Urinary bladder (tissue), 4 donors: ENCODE data around the gene TC2N. TPM values are rescaled to one million over a fixed set of nuclear protein-coding genes. Genes with fewer than 3 reads are reported as not detected.
"Not testable (repeated sequence)": the region's sequence is repeated elsewhere in the genome, so short reads cannot be mapped to it uniquely, and the experiment has no call there.

Experiments used
- DNase-seq: peaks from one replicate; pipeline ENCODE4 v3.0.0-alpha.2; 2015; ENCODE audit errors: extremely low spot score
- H3K27ac ChIP-seq: one replicate; pipeline ENCODE4 v1.5.1; 2013; ENCODE audit warnings: low read depth, mild to moderate bottlenecking, moderate library complexity
- H3K36me3 ChIP-seq: one replicate; pipeline ENCODE4 v1.6.1; 2013; ENCODE audit warnings: mild to moderate bottlenecking, moderate library complexity; ENCODE audit not compliant: insufficient read depth
- H3K4me1 ChIP-seq: one replicate; pipeline ENCODE4 v1.6.1; 2013; ENCODE audit warnings: mild to moderate bottlenecking, moderate library complexity; ENCODE audit not compliant: insufficient read depth
- H3K4me3 ChIP-seq: one replicate; pipeline ENCODE4 v1.5.1; 2013; ENCODE audit warnings: low read depth, low read length
- WGBS: extraction: QIAGEN DNeasy Blood & Tissue Kit; methylation state at CpG from one replicate; pipeline ENCODE4 v1.1.7; 2013; 5-methylcytosine and 5-hydroxymethylcytosine counted together
- polyA plus RNA-seq: library from polyadenylated mRNA; stranded (reverse); fragments of 200-250 nt; gene quantifications from one replicate; pipeline ENCODE4 v1.2.3, GENCODE V29; 2013
- total RNA-seq: library from RNA; depleted of rRNA; stranded (reverse); fragments of >200 nt; gene quantifications from one replicate; pipeline ENCODE4 v1.2.3, GENCODE V29; 2014
- donor health status: healthy with polysubstance abuse.
- donor health status: healthy.

TC2N gene
- total and polyA plus RNA-seq, 2 donors = 9.8 to 46.8 TPM

DNA sequence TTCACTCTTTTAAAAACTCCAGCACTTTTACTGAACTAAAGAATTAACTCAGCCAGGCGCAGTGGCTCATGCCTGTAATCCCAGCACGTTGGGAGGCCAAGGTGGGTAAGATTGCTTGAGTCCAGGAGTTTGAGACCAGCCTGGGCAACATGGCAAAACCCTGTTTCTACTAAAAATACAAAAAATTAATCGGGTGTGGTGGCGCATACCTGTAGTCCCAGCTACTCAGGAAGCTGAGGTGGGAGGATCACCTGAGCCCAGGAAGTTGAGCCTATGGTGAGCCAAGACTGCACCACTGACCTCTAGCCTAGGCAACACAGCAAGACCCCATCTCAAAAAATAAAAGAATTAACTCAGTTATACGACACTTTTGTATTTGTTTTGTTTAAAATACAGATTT lies 30.4 kb upstream of the TC2N start:
- not testable (repeated sequence) for DNase-seq, H3K4me3 ChIP-seq, H3K4me1 ChIP-seq, H3K27ac ChIP-seq, H3K36me3 ChIP-seq
- WGBS = 90% methylated on average over 5 of the region's 5 CpGs

DNA sequence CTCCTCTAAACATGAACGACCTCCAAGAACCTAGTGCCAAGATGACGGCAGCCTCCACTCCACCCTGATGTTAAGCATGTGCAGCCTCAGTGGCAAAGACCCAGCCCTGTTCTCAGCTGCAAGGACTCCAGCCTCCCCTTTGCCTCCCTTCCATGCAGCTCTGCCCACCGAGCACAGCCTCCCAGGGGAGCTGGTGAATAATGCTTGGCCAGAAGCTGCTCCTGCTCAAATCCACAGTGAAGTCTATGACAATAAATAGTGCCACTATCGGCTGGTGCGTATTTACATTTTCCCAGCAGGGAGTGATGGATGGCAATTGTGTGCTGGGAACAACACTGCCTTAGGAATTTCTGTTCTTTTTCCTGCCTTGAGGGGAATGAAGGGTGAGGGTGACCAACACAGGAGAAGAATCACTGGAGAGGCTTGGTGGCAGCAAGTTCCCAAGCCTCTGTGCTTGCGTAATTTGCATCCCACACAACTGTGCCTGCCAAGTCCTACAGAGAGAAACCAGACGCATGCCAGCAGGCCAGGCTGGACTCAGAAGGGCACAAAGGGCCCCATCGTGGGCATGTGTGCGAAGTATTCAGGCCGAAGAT lies 29.9 kb upstream of the TC2N start:
- H3K27ac ChIP-seq = no peak overlapping the region
- H3K4me3 ChIP-seq = no peak overlapping the region
- WGBS = 48% methylated on average over 10 of the region's 10 CpGs
- DNase-seq = no peak
- H3K36me3 ChIP-seq = no peaks in the 10 kb centered on the region
- H3K4me1 ChIP-seq = no peaks in the 10 kb centered on the region

- H3K4me1 ChIP-seq = no peaks in the 10 kb centered on the region
- no peak for DNase-seq
- 95% methylated on average over 4 of the region's 4 CpGs for WGBS
- H3K27ac ChIP-seq = no peak overlapping the region
- no peak overlapping the region for H3K4me3 ChIP-seq
- no peaks in the 10 kb centered on the region for H3K36me3 ChIP-seq
Observed at GRCh38 chr14:91896419-91896818, 29.1 kb upstream of the TC2N start.

GRCh38 chr14:91893669-91894068 lies 26.3 kb upstream of the TC2N start:
- 89% methylated on average over 4 of the region's 4 CpGs for WGBS
- no peak overlapping the region for H3K27ac ChIP-seq
- H3K36me3 ChIP-seq = no peaks in the 10 kb centered on the region
- no peak overlapping the region for H3K4me3 ChIP-seq
- no peak for DNase-seq
- no peaks in the 10 kb centered on the region for H3K4me1 ChIP-seq

DNA sequence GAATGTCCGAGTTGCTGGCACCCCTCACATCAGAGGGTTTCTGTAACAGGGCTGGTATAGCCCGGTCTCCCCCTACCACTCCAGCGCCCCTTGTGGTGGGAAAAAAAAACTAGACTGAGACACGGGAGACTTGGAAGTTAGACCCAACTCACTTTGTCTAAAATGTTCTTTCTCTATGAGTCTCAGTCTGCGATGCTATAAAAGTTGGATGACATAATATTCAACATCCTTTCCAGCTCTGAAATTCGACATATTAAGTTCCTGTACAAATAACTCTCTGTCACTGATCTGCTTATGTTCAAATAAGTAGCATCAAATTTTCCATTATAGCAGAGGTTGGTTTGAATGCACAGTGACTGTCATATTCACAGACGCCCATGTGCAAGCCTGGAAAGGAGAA lies 25.7 kb upstream of the TC2N start:
- no peak overlapping the region for H3K4me3 ChIP-seq
- 49% methylated on average over 7 of the region's 7 CpGs for WGBS
- no peak for DNase-seq
- H3K27ac ChIP-seq = no peak overlapping the region
- no peaks in the 10 kb centered on the region for H3K36me3 ChIP-seq
- H3K4me1 ChIP-seq = no peaks in the 10 kb centered on the region

DNA sequence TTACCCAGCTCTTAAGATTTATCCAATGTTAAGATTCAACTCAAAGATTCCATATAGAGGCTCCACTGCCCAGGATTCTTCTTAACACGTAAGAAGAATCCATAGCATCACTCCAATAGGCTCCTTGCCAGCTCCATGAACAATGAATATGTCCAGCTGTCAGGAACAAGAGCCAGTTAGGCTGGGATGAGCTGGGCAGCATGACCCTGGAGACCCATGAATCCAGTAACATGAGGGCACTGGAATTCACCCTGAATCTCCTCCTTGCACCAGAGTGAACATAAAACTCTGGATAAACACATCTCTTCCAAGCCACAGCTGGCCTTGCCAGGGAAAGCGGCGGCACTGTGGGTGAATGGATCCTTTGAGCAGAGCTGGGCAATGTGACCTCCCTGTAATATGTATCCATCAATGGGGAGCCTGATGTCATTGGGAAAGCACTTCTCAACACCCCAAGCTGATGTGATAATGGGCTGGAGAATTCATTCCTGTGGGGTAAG lies 24.4 kb upstream of the TC2N start:
- Histone ChIP-seq H3K4me1 (no peaks in the 10 kb centered on the region), H3K4me3 (no peak overlapping the region), H3K36me3 (no peaks in the 10 kb centered on the region), H3K27ac (no peak overlapping the region)
- WGBS = 75% methylated on average over 3 of the region's 3 CpGs
- no peak for DNase-seq

- no peak overlapping the region for H3K27ac ChIP-seq
- 95% methylated on average over 5 of the region's 5 CpGs for WGBS
- H3K4me3 ChIP-seq = no peak overlapping the region
- no peak for DNase-seq
- no peaks in the 10 kb centered on the region for H3K4me1 ChIP-seq
- no peaks in the 10 kb centered on the region for H3K36me3 ChIP-seq
Observed at GRCh38 chr14:91891101-91891500, 23.8 kb upstream of the TC2N start.

GRCh38 chr14:91890291-91890749 lies 23.0 kb upstream of the TC2N start:
- no peaks in the 10 kb centered on the region for H3K36me3 ChIP-seq
- 39% methylated on average over 5 of the region's 5 CpGs for WGBS
- no peaks in the 10 kb centered on the region for H3K4me1 ChIP-seq
- H3K4me3 ChIP-seq = no peak overlapping the region
- no peak for DNase-seq
- peak overlapping the region; percentile 43 for H3K27ac ChIP-seq

DNA sequence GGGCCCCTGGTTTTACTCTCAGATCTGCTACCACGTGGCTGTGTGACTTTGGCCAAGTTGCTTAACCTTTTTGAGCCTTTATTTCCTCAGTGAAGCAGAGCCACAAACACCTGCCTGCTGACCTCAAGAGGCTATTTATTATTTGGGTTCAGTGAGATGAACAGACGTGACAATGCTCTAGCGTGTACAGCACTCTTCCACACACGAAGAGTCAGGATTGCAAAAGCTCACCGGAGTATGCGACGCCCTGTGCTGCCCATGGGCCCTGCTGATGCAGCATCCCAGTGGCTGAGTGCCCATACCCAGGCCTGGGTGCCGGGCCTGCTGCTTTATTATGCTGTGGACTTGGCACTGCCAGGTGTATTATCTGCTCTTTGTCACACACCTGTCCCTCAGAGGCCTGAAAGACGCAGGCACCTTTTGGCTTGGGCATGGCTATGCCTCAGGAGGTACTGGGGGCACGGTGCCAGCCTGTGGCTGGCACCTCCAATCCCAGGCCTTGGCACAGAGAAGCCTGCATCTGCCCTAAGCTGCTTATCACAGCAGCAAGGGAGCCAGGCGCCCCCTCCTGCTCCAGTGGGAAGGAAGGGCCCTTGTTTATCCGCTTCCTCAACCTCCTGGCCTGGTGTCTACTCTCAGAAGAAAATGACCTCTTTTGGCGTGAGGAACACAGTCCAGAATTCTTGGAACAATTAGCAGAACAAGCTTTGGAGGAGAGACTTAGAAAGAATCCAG lies 22.3 kb upstream of the TC2N start:
- peaks cover 2% of the 10 kb centered on the region for H3K4me1 ChIP-seq
- 72% methylated on average over 13 of the region's 13 CpGs for WGBS
- no peak for DNase-seq
- no peak overlapping the region for H3K4me3 ChIP-seq
- H3K36me3 ChIP-seq = no peaks in the 10 kb centered on the region
- H3K27ac ChIP-seq = no peak overlapping the region

DNA sequence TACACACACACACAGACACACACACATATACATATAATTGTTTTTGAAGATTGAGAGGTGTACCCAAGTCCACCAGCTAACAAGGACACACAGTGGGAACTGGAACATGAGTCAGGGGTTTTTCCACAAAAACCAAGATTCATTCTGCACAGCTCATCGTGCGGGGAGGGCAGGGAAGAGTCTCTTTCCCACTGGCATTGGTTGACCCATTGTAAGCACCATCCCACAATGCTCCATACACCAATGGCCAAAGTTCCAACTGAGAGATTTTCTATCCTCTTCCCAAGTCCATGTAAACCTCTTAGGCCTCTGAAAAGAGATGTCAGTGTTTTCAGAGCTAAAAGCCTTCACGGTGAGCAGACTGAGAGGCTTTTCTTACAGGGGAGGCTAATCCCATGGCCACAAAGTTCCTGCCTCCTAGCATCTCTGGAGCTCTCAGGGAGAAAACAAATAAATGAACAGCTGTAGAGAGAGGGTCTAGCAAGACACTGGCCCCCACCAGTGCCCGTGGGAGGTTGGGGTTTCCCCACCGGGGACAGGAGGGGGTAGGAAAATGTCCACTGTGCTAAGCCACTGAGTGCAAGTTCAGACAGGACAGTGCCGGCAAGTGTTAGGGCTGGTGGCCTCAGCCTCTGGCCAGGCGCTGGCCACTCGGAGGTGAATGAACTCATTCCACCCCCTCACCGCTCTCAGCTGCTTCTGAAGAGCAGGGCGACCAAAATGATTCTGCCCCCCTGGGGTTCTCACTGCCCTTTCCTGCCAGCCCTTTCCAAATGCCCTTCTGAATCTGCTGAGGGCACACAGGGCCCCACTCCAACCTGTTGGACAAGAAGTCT lies 21.5 kb upstream of the TC2N start:
- 87% methylated on average over 10 of the region's 10 CpGs for WGBS
- peaks cover 2% of the 10 kb centered on the region for H3K4me1 ChIP-seq
- no peaks in the 10 kb centered on the region for H3K36me3 ChIP-seq
- H3K27ac ChIP-seq = no peak overlapping the region
- DNase-seq = no peak
- H3K4me3 ChIP-seq = no peak overlapping the region

DNA sequence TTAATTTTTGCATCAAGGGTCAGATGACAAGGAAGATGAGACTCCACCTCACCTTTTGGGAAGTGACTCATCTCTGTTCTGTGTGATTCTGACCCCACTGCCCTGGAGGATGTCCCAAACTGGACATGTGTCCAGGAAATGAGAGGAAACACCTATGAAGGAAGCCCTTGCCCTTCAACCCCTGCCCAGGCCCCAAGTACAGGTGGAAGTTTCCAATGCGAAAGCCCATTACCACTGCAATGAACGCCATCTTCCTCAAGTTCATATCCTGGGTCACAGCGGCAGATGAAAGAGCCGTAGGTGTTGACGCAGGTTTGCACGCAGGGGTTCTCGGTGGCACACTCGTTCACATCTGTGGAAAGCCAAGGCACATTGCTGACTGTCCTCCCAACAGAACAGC lies 19.6 kb upstream of the TC2N start:
- Histone ChIP-seq H3K4me1 (peaks cover 2% of the 10 kb centered on the region), H3K4me3 (no peak overlapping the region), H3K36me3 (no peaks in the 10 kb centered on the region), H3K27ac (no peak overlapping the region)
- WGBS = 97% methylated on average over 8 of the region's 8 CpGs
- DNase-seq = no peak

- H3K36me3 ChIP-seq = no peaks in the 10 kb centered on the region
- H3K4me1 ChIP-seq = peaks cover 2% of the 10 kb centered on the region
- no peak for DNase-seq
- no peak overlapping the region for H3K4me3 ChIP-seq
- 64% methylated on average over 4 of the region's 4 CpGs for WGBS
- no peak overlapping the region for H3K27ac ChIP-seq
Observed at GRCh38 chr14:91885839-91886238, 18.5 kb upstream of the TC2N start.

GRCh38 chr14:91885113-91885712 lies 17.9 kb upstream of the TC2N start:
- no peak overlapping the region for H3K27ac ChIP-seq
- 91% methylated on average over 4 of the region's 4 CpGs for WGBS

More at GRCh38 chr14:91885113-91885712, 17.9 kb upstream of the TC2N start:
- no peak for DNase-seq
- Histone ChIP-seq H3K4me1 (peaks cover 2% of the 10 kb centered on the region), H3K4me3 (no peak overlapping the region), H3K36me3 (no peaks in the 10 kb centered on the region)
